ENCODE measurements around the gene ATP6V0E2. TPM values are rescaled to one million over a fixed set of nuclear protein-coding genes. Genes with fewer than 3 reads are reported as not detected.
"Not testable (repeated sequence)": the region's sequence is repeated elsewhere in the genome, so short reads cannot be mapped to it uniquely, and the experiment has no call there.

ATP6V0E2 gene
- polyA plus RNA-seq (2013, experiment 1 of 2; ENCODE audit: insufficient read length), result 13.7 TPM
- polyA plus RNA-seq (2013, experiment 2 of 2; ENCODE audit: insufficient read length), result 13.0 TPM

DNA sequence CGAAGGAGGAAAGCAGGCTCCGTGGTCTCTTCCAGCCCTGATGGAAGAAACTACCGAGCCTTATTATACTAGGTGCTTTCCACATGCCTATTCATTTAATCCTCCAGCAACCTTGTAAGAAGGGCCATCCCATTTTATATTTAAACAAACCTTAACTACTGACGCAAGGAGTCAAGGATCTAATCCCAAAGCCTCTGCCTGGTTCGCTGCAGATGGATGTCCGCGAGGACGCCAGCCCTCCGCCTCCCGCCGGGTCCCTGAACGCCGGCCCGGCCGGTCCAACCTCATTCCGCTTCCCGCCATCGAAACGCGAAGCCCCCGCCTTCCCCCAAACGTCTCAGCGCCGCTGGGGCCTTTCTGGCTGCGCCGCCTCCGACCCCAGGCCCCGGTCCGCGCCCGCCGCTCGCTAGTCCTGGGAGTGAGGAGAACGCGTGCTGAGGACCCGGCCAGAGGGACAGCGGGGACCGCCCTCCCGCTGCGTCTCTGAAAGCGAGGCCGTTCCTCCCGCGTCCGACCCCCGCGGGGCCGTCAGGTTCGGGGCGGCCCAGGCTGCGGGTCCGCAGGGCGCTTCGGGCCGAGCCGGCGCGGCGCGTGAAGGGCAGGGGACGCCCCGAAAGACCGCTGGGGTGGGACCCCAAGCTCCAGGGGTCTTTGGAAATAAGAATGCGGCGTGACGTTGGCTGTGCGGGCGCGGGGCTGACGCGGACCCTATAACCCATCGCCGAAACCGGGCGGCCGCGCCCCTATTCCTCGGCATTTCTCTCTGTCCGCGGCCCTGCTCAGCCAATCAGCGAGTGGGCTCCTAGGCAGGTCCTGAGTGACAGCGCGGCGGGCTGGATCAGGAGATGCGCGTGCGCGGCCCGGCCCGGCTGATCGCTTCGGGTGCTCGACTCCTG lies at the start of gene ATP6V0E2:
ATP6V0E2 (plus strand) TSS at position 896 of the 896 bp plus-strand sequence. CDS start 97 bp downstream, outside the sequence.
- DNase-seq, result peak; percentile 90

DNA sequence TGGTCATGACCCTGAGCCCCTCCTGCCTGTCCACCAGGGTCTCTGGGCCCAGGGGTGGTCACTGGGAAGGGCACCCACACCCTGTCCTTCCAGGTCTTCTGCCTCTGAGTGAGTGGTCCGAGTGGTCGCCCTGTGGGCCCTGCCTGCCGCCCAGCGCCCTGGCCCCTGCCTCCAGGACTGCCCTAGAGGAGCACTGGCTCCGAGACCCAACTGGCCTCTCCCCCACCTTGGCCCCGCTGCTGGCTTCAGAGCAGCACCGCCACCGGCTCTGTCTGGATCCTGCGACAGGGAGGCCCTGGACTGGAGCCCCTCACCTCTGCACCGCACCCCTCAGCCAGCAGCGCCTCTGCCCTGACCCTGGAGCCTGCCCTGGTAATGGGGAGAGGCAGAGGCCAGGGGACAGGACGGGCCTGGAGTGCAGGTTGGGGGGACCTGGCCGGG lies 49.4 kb upstream of the ATP6V0E2 start:
- no peak for DNase-seq

DNA sequence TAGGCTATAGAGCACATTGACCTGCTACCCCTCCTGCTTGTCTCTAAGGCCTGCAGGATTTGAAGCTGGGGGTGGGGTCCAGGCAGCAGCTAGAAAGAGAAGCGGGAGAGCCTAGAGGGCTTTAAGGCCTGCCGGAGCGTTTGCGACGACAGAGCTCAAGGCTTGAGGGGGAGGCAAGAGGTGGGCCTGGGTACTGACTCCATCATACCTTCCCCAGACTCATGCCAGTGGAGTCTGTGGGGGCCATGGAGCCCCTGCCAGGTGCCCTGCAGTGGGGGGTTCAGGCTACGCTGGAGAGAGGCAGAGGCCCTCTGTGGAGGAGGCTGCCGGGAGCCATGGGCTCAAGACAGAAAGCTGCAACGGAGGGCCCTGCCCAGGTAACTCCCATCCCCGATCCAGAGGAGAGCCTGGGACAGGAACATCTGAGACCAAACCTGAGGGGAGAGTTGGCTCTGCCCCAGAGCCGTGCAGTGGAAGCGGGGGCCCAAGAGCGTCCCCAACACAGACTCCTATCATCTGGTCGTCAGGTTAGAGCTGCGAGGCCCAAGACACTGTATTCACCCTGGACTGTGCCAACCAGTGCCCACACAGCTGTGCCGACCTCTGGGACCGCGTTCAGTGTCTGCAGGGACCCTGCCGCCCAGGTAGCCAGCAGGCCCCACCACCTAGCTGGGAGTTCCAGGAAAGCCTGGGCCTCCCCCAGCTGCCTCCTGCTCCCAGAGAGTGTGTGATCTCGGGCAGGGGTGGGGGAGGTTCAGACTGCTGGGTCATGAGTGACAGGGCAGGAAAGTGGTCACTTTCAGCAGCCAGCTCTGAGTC lies 48.8 kb upstream of the ATP6V0E2 start:
- DNase-seq, result no peak

DNA sequence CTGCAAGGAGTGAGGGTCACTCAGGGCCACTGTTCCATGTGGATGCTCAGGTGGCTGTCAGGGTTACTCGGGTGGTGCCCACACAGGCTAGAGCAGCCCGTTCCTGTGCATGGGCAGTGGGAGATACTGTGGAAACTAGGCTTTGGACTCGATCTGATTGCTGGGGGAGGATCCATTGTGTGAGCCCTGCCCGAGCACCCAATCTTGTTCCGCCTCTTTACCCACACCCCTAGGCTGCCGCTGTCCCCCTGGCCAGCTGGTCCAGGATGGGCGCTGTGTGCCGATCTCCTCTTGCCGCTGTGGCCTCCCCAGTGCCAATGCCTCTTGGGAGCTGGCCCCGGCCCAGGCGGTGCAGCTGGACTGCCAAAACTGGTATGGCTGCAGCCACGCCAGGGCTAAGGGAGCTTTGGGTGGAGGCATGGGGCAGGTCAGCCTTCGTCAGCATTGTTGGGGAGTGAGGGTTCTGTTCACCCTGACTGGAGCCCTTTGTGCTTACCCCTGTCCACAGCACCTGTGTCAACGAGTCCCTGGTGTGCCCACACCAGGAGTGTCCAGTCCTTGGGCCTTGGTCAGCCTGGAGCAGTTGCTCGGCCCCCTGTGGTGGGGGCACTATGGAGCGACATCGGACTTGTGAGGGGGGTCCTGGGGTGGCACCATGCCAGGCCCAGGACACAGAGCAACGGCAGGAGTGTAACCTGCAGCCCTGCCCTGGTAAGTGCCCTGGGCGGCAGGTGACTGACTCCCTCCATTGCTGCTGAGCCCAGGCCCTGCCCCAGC lies 48.0 kb upstream of the ATP6V0E2 start:
- no peak for DNase-seq

DNA sequence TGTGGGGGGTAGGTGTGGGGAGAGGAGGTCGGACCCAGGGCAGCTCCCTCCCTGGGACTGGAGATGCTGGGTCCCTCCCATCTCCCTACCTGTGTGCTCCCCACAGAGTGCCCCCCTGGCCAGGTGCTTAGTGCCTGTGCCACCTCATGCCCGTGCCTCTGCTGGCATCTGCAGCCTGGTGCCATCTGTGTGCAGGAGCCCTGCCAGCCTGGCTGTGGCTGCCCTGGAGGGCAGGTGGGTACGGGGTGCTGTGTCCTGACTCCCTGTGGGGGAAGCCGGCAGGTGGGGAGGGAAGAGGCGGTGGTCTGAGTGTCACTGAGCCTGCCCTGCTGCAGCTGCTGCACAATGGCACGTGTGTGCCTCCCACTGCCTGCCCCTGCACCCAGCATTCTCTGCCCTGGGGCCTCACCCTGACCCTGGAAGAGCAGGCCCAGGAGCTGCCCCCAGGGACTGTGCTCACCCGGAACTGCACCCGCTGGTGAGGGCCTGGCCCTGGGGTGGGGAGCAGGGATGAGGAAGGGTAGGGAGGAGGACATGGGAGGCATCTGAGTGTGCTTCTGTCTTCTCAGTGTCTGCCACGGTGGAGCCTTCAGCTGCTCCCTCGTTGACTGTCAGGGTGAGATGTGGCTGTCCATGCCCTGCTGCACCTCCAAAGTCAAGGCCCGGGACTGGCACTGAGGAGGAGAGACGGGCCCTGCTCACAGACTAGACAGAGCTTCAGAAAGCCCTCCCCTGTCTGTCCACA lies 47.3 kb upstream of the ATP6V0E2 start:
- no peak for DNase-seq

DNA sequence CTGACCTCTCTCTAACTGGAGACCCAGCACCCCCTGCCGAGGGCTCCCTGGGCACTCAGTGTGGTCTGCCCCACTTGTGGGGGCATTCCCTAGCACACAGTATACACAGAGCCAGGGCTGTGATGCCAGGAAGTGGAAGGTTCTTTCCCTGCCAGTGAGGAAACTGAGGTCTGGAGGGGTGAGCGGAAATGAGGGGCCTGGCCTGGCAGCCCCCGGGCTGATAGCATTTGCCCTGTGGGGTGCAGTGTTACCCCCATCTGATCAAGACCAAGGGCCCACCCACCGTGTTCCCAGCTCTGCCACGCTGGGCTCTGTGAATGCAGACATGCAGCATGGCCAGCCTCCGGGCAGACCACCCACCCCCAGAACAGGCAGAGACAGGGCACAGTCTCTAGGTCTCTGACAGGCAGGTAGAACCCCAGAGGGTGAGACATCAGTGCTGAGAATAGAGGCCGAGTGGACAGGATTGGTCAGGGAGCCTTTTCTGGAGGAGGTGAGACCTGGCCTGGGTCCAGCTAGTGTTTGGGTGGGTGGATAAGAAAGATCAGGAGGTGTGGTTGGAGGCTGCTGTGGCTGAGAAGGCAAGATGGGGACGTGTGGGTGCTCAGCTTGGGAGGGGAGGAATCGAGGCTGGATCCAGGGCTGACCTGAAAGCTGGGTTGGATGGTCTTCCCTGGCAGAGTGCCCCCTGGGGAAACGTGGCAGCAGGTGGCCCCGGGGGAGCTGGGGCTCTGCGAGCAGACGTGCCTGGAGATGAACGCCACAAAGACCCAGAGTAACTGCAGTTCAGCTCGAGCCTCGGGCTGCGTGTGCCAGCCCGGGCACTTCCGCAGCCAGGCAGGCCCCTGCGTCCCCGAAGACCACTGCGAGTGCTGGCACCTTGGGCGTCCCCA lies 46.4 kb upstream of the ATP6V0E2 start:
- no peak for DNase-seq

DNA sequence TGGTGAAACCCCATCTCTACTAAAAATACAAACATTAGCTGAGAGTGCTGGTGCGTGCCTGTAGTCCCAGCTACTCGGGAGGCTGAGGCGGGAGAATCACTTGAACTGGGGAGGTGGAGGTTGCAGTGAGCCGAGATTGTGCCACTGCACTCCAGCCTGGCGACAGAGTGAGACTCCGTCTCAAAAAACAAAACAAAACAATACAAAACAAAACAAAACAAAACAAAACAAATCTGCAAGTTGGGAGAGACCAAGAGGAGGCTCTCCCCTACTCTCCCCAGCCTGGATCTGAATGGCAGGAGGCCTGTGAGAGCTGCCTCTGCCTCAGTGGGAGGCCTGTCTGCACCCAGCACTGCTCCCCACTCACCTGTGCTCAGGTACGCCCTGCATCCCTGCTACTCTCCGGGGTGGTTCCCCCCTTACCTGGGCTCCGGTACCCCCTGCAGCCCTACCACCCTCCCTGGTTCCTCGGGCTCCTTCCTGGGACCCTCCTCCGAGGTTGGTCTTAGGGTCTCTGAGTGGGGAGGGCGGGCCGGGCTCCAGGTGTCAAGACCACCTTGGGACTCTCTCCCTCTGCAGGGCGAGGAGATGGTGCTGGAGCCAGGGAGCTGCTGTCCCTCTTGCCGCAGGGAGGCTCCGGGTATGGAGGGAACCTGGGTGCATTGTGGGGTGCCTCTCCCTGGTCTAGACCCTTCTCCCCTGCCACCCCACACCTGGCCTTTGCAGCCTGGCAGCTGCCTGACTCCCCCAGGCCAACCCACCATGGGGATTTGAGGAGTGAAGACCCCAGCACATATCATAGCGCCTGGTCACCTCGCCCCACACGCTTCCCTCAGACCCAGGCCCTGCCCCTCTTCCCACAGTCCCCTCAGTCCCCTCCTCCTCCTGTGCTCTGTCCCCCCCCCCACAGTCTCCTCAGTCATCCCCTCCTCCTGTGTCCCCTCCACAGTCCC lies 45.1 kb upstream of the ATP6V0E2 start:
- no peak for DNase-seq

DNA sequence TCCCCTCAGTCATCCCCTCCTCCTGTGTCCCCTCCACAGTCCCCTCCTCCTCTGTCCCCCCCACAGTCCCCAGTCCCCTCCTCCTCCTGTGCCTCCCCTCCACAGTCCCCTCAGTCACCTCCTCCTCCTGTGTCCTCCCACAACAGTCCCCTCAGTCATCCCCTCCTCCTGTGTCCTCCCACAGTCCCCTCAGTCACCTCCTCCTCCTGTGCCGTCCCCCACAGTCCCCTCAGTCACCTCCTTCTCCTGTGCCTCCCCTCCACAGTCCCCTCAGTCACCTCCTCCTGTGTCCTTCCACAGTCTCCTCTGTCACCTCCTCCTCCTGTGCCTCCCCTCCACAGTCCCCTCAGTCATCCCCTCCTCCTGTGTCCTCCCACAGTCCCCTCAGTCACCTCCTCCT lies 43.2 kb upstream of the ATP6V0E2 start:
- DNase-seq, result not testable (repeated sequence)

DNA sequence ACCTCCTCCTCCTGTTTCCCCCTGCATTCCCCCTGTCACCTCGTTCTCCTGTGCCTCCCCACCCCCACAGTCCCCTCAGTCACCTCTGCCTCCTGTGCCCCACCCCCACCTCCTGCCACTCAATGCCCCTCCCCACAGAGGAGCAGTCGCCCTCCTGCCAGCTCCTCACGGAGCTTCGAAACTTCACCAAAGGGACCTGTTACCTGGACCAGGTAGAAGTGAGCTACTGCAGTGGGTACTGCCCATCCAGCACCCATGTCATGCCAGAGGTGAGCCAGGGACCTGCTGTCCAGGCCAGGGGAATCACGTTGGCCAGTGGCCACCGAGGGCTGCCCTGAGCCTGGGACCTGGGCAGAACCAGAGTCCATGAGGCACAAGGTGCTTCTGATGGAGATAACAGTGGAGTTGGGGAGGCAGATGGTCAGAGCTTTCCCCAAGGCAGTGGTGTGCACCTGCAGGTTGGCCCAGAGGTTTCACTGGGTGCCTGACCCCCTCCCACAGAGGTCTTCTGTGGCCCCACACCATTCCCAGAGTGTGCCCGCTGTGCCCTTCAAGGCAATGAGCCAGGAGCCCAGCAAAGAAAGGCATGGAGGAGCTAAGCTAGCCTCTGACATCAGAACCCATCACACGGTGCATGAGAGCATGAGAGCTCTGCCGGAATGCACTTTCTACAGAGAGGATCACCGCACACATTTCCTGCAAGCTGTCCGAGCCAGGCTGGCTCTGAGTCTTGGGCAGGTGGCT lies 42.6 kb upstream of the ATP6V0E2 start:
- DNase-seq, result no peak

DNA sequence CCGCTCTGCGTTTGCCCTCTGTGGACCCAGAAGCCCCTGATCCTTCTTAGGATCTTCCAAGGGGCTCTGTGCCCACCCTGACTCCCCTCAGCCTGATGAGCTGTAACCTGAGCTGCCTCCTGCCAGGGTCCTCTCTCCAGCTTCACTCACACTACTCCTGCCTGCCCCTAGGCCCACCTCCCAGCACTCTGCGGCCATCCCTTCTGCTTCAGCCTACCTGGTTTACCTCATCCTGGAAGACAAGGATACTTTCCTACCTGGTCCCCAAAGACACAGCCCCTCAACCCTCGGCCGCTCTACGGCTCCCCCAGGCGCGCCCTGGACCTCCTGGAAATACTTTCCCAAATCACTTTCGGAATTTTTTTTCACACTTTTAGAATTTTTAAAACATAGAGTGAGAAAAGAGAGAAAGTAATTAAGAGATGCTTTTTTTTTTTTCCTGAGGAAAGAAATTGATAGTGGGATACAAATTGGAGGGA lies 42.0 kb upstream of the ATP6V0E2 start:
- no peak for DNase-seq

DNA sequence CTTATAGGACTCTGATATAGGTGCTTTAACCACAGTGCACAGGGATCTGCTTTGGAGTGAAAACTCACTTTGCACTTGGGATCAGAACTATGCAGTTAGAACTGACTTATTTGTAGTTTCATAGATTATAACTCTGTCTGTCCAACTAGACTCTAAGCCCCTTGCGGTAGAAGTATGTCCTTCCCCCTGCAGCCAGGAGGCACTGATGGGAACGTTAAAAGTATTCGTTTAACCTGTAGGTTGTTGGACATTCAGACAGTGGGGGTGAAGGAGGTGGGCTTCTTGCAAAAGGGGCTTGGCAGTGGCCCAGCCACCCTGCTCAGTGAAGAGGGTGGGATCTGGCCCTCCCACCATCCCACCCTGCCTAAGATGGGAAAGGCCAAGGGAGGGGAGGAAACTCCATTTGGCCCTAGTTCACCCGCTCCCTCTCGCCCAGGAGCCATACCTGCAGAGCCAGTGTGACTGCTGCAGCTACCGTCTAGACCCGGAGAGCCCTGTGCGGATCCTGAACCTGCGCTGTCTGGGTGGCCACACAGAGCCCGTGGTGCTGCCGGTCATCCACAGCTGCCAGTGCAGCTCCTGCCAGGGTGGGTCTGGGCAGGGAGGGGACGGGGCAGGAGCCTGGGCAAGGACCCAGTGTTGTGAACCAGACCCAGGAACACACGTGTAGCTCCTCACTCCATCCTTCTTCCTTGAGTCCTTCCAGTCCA lies 41.3 kb upstream of the ATP6V0E2 start:
- no peak for DNase-seq

DNA sequence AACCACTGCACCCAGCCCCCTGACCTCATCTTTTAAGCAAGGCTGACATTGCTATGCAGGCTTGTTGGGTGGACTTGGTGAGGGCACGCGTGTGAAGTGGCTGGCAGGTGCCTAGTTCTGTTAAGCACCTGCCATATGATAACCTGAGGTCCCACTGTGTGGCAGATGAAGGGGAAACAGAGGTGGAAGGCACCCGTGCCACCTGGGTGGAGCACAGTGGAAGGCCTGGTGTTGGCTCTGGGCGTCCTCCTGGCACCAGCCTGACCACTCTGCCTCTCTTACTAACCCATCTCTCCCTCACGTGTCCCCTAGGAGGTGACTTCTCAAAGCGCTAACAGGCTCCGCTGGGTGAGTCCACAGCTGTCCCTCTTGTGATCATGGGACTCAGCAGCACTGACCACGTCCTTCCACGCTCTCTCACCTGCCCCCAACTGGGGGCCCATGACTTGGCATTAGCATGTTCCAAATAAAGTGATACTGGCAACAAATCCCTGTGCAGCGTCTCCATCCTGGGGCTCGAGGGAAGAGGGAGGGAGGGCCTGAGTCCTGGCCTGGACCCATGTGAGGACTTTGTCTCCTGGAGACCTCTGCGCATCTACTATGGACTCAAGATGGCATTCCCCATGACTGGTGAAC lies 40.2 kb upstream of the ATP6V0E2 start:
- DNase-seq, result no peak

DNA sequence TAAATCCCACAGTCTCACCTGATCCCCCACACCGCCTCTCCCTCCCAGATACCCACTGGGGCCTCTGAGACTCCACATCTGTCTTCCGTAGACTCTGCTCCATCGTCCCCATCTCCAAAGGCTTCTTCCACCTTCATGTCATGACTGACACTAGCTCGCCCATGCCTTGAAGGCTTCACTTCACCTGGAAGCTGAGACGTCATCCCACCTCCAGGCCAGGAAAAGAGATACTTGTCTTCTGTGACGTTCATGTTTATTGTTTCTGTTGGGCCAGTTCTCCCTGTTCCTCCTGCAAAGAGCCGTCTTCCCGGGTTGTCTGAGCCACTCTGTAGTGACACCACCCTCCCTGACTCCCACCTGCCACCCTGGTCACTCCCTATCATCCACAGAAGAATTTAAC lies 39.2 kb upstream of the ATP6V0E2 start:
- DNase-seq, result no peak

DNA sequence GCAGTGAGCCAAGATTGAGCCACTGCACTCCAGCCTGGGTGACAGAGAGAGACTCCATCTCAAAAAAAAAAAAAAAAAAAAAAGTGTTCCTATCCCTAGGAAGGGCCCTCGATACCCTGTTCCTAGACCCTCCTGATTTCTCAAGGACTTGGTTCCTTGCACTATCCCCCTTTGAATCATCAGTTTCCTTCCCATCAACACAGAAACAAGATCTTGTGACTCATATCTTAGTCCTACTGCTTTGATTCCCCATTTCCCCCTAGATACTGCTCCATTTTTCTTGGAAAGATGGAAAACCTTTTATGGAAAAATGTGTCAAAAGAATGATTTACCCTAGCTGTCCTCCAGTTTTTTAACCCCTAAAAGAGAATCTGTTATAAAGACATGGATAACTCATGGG lies 37.3 kb upstream of the ATP6V0E2 start:
- no peak for DNase-seq

DNA sequence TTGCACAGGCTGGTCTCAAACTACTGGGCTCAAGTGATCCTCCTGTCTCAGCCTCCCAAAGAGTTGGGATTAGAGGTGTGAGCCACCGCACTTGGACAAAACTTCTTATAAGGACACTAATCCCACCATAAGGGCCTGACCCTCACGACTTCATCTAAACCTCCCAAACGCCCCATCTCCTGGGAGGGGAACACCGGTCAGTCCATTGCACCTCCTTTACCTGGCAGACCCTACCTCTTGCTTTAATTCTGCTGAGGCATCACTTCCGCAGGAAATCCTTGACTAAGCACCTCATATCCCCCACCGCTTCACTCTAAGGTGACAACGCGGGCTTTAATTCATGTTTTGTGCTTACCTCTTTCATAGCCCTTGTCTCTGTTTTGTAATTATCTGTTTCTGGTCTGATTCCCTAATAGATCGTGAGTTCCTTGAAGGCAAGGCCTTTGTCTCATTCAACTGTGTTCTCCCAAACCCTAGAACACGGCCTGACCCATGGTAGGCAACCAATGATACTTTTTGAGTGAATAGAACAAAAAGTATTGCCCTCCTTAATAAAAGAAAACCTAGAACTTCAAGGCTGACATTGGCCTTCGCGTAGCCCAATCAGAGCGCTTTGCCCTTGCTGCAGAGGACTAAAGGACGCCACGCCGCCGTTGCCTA lies 36.1 kb upstream of the ATP6V0E2 start:
- DNase-seq, result no peak

DNA sequence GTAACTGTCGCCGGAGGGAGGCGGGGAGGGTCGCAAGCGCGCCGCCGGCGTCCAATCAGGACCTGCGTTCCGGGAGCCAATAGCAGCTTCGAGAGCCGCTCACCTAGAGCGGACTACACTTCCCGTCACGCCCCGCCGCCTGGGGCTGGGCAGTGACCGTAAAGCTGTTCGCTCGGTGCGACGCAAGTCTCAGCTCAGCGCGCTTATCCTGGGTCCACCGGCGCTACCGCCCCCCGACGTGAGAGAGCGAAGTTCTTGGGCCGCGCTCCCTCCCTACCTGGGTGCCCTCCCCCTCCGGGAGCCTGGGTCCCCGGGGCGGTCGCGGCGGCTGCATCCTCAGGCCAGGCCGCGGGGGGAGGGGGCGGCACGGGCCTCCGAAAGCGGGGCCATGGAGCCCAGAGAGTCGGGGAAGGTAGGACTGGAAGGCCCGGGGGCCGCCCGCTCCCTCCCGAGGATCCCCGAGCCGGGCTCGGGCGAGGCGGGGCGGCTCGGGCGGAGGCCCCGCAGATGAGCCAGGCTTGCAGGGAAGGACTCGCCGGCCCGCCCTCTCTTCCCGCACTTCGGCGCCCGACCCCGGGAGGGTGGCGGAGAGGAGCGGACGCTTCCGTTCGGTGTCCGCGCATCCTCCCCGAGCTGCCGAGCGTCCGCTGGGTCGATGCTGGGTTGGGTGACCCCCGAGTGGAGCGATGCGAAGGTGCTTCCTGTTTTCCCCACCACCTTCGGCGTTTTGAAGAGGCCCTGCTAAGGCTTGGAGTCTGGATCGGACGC lies 35.4 kb upstream of the ATP6V0E2 start, which contains the start of gene ZNF862:
ZNF862 (plus strand) TSS at position 152 of the 768 bp plus-strand sequence; CDS start at position 389, 237 bp downstream.
- peak; percentile 97 for DNase-seq

Data from fibroblast of skin of back (primary cell).